ENCODE measurements around the gene SPTSSB. TPM values are rescaled to one million over a fixed set of nuclear protein-coding genes. Genes with fewer than 3 reads are reported as not detected.

The SPTSSB gene
- 4.8 TPM for polyA plus RNA-seq (2013, experiment 1 of 2)
- 4.4 TPM for polyA plus RNA-seq (2013, experiment 2 of 2)

GRCh38 chr3:161371441-161372320 is at the start of gene SPTSSB:
Gene SPTSSB (minus strand): TSS chr3:161371517. CDS start chr3:161346323, 25,194 bp downstream.
- H3K9ac ChIP-seq (ENCODE audit: low read depth, low read length), result peak within 1 kb of the TSS; percentile 56

GRCh38 chr3:161420746-161421145 is 49.4 kb upstream of the SPTSSB start:
- H3K9ac ChIP-seq (ENCODE audit: low read depth, low read length), result peak overlapping the region; percentile 19; the same call in 1 of the 2 replicates
- WGBS, result 4% methylated on average over 8 of the region's 8 CpGs
- H3K27me3 ChIP-seq (ENCODE audit: insufficient read depth, low read length), result no peaks in the 10 kb centered on the region
- peak overlapping the region; percentile 28 for H3K4me3 ChIP-seq (ENCODE audit: low read length)
- peaks cover 5% of the 10 kb centered on the region for H3K9me3 ChIP-seq (ENCODE audit: insufficient read depth, low read depth, low read length)
- peaks cover 38% of the 10 kb centered on the region for H3K4me1 ChIP-seq (ENCODE audit: insufficient read depth, low read length)
- H3K27ac ChIP-seq (ENCODE audit: low read depth, low read length), result peak overlapping the region; percentile 72; the same call in 1 of the 2 replicates
- H3K36me3 ChIP-seq (ENCODE audit: insufficient read depth, low read length), result no peaks in the 10 kb centered on the region

More at GRCh38 chr3:161371441-161372320, at the start of gene SPTSSB:
- no peaks in the 10 kb centered on the region for H3K36me3 ChIP-seq (ENCODE audit: insufficient read depth, low read length)
- H3K4me1 ChIP-seq (ENCODE audit: insufficient read depth, low read length), result peaks cover 24% of the 10 kb centered on the region
- peaks cover 36% of the 10 kb centered on the region for H3K27me3 ChIP-seq (ENCODE audit: insufficient read depth, low read length)
- no peaks in the 10 kb centered on the region for H3K9me3 ChIP-seq (ENCODE audit: insufficient read depth, low read depth, low read length)
- under 1% methylated on average over 53 of the region's 53 CpGs for WGBS
- H3K27ac ChIP-seq (ENCODE audit: low read depth, low read length), result peak within 1 kb of the TSS; percentile 32; the same call in 1 of the 2 replicates
- peak within 1 kb of the TSS; percentile 66 for H3K4me3 ChIP-seq (ENCODE audit: low read length)

GRCh38 chr3:161419555-161420333 is 48.4 kb upstream of the SPTSSB start:
- WGBS, result 93% methylated on average over 2 of the region's 3 CpGs
- no peak overlapping the region for H3K9ac ChIP-seq (ENCODE audit: low read depth, low read length)
- H3K4me1 ChIP-seq (ENCODE audit: insufficient read depth, low read length), result peaks cover 43% of the 10 kb centered on the region
- H3K9me3 ChIP-seq (ENCODE audit: insufficient read depth, low read depth, low read length), result peaks cover 5% of the 10 kb centered on the region
- no peaks in the 10 kb centered on the region for H3K27me3 ChIP-seq (ENCODE audit: insufficient read depth, low read length)
- H3K4me3 ChIP-seq (ENCODE audit: low read length), result no peak overlapping the region
- peak overlapping the region; percentile 56 for H3K27ac ChIP-seq (ENCODE audit: low read depth, low read length)
- H3K36me3 ChIP-seq (ENCODE audit: insufficient read depth, low read length), result no peaks in the 10 kb centered on the region

- WGBS, result 89% methylated on average over 1 of the region's 1 CpG
- no peak overlapping the region for H3K9ac ChIP-seq (ENCODE audit: low read depth, low read length)
- H3K27me3 ChIP-seq (ENCODE audit: insufficient read depth, low read length), result no peaks in the 10 kb centered on the region
- H3K36me3 ChIP-seq (ENCODE audit: insufficient read depth, low read length), result no peaks in the 10 kb centered on the region
- H3K4me1 ChIP-seq (ENCODE audit: insufficient read depth, low read length), result peaks cover 18% of the 10 kb centered on the region
- H3K9me3 ChIP-seq (ENCODE audit: insufficient read depth, low read depth, low read length), result peaks cover 5% of the 10 kb centered on the region
- peak overlapping the region; percentile 23; the same call in 1 of the 2 replicates for H3K27ac ChIP-seq (ENCODE audit: low read depth, low read length)
- H3K4me3 ChIP-seq (ENCODE audit: low read length), result no peak overlapping the region
Measured at GRCh38 chr3:161415506-161416231, 44.4 kb upstream of the SPTSSB start.

- Histone ChIP-seq H3K36me3 (ENCODE audit: insufficient read depth, low read length) (no peaks in the 10 kb centered on the region), H3K9ac (ENCODE audit: low read depth, low read length) (no peak overlapping the region), H3K4me3 (ENCODE audit: low read length) (no peak overlapping the region), H3K4me1 (ENCODE audit: insufficient read depth, low read length) (peaks cover 11% of the 10 kb centered on the region), H3K9me3 (ENCODE audit: insufficient read depth, low read depth, low read length) (peaks cover 5% of the 10 kb centered on the region), H3K27me3 (ENCODE audit: insufficient read depth, low read length) (no peaks in the 10 kb centered on the region), H3K27ac (ENCODE audit: low read depth, low read length) (no peak overlapping the region)
- 83% methylated on average over 1 of the region's 1 CpG for WGBS
Measured at GRCh38 chr3:161414907-161415306, 43.6 kb upstream of the SPTSSB start.

GRCh38 chr3:161413855-161414210 is 42.5 kb upstream of the SPTSSB start:
- Histone ChIP-seq H3K9ac (ENCODE audit: low read depth, low read length) (no peak overlapping the region), H3K4me1 (ENCODE audit: insufficient read depth, low read length) (peaks cover 6% of the 10 kb centered on the region), H3K27ac (ENCODE audit: low read depth, low read length) (no peak overlapping the region), H3K36me3 (ENCODE audit: insufficient read depth, low read length) (no peaks in the 10 kb centered on the region), H3K9me3 (ENCODE audit: insufficient read depth, low read depth, low read length) (peaks cover 5% of the 10 kb centered on the region), H3K27me3 (ENCODE audit: insufficient read depth, low read length) (no peaks in the 10 kb centered on the region), H3K4me3 (ENCODE audit: low read length) (no peak overlapping the region)
- WGBS, result no CpG with 5 or more reads among the region's 1 CpG

GRCh38 chr3:161413127-161413854 is 42.0 kb upstream of the SPTSSB start:
- Histone ChIP-seq H3K4me1 (ENCODE audit: insufficient read depth, low read length) (peaks cover 6% of the 10 kb centered on the region), H3K27ac (ENCODE audit: low read depth, low read length) (no peak overlapping the region)
- 88% methylated on average over 2 of the region's 2 CpGs for WGBS

GRCh38 chr3:161412123-161412522 is 40.8 kb upstream of the SPTSSB start:
- H3K4me3 ChIP-seq (ENCODE audit: low read length), result no peak overlapping the region
- no peak overlapping the region for H3K9ac ChIP-seq (ENCODE audit: low read depth, low read length)
- no peaks in the 10 kb centered on the region for H3K27me3 ChIP-seq (ENCODE audit: insufficient read depth, low read length)
- no peaks in the 10 kb centered on the region for H3K36me3 ChIP-seq (ENCODE audit: insufficient read depth, low read length)
- no peak overlapping the region for H3K27ac ChIP-seq (ENCODE audit: low read depth, low read length)
- peaks cover 6% of the 10 kb centered on the region for H3K4me1 ChIP-seq (ENCODE audit: insufficient read depth, low read length)
- 80% methylated on average over 1 of the region's 1 CpG for WGBS
- H3K9me3 ChIP-seq (ENCODE audit: insufficient read depth, low read depth, low read length), result peaks cover 3% of the 10 kb centered on the region; the same call in 1 of the 2 replicates

More at GRCh38 chr3:161413127-161413854, 42.0 kb upstream of the SPTSSB start:
- Histone ChIP-seq H3K9ac (ENCODE audit: low read depth, low read length) (no peak overlapping the region), H3K27me3 (ENCODE audit: insufficient read depth, low read length) (no peaks in the 10 kb centered on the region), H3K36me3 (ENCODE audit: insufficient read depth, low read length) (no peaks in the 10 kb centered on the region), H3K4me3 (ENCODE audit: low read length) (no peak overlapping the region), H3K9me3 (ENCODE audit: insufficient read depth, low read depth, low read length) (peaks cover 5% of the 10 kb centered on the region)

GRCh38 chr3:161409858-161410257 is 38.5 kb upstream of the SPTSSB start:
- H3K4me3 ChIP-seq (ENCODE audit: low read length), result no peak overlapping the region
- no peaks in the 10 kb centered on the region for H3K27me3 ChIP-seq (ENCODE audit: insufficient read depth, low read length)
- no peak overlapping the region for H3K9ac ChIP-seq (ENCODE audit: low read depth, low read length)
- 97% methylated on average over 3 of the region's 3 CpGs for WGBS
- H3K4me1 ChIP-seq (ENCODE audit: insufficient read depth, low read length), result no peaks in the 10 kb centered on the region
- no peak overlapping the region for H3K27ac ChIP-seq (ENCODE audit: low read depth, low read length)
- H3K36me3 ChIP-seq (ENCODE audit: insufficient read depth, low read length), result no peaks in the 10 kb centered on the region
- no peaks in the 10 kb centered on the region for H3K9me3 ChIP-seq (ENCODE audit: insufficient read depth, low read depth, low read length)

- Histone ChIP-seq H3K27ac (ENCODE audit: low read depth, low read length) (no peak overlapping the region), H3K4me1 (ENCODE audit: insufficient read depth, low read length) (no peaks in the 10 kb centered on the region), H3K9me3 (ENCODE audit: insufficient read depth, low read depth, low read length) (no peaks in the 10 kb centered on the region), H3K36me3 (ENCODE audit: insufficient read depth, low read length) (no peaks in the 10 kb centered on the region), H3K27me3 (ENCODE audit: insufficient read depth, low read length) (no peaks in the 10 kb centered on the region), H3K4me3 (ENCODE audit: low read length) (no peak overlapping the region), H3K9ac (ENCODE audit: low read depth, low read length) (no peak overlapping the region)
- WGBS, result 65% methylated on average over 3 of the region's 3 CpGs
Measured at GRCh38 chr3:161409069-161409468, 37.8 kb upstream of the SPTSSB start.

Measured in HUES64 (cell line).